HTR-8/SVneo (cell line): Measurements from ENCODE around the gene OR2V2.
"Not testable (repeated sequence)": the region's sequence is repeated elsewhere in the genome, so short reads cannot be mapped to it uniquely, and the experiment has no call there.

Experiments used
- DNase-seq: peaks from one replicate; pipeline ENCODE4 v3.0.0; 2011; ENCODE audit warnings: low spot score, mixed read lengths; ENCODE audit not compliant: insufficient read length
- FAIRE-seq: peaks from 2 replicates; lab custom pipeline; 2011; peaks lifted over from hg19 to GRCh38; lab: Jason Lieb, UNC

OR2V2 gene, protein sequence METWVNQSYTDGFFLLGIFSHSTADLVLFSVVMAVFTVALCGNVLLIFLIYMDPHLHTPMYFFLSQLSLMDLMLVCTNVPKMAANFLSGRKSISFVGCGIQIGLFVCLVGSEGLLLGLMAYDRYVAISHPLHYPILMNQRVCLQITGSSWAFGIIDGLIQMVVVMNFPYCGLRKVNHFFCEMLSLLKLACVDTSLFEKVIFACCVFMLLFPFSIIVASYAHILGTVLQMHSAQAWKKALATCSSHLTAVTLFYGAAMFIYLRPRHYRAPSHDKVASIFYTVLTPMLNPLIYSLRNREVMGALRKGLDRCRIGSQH

DNA sequence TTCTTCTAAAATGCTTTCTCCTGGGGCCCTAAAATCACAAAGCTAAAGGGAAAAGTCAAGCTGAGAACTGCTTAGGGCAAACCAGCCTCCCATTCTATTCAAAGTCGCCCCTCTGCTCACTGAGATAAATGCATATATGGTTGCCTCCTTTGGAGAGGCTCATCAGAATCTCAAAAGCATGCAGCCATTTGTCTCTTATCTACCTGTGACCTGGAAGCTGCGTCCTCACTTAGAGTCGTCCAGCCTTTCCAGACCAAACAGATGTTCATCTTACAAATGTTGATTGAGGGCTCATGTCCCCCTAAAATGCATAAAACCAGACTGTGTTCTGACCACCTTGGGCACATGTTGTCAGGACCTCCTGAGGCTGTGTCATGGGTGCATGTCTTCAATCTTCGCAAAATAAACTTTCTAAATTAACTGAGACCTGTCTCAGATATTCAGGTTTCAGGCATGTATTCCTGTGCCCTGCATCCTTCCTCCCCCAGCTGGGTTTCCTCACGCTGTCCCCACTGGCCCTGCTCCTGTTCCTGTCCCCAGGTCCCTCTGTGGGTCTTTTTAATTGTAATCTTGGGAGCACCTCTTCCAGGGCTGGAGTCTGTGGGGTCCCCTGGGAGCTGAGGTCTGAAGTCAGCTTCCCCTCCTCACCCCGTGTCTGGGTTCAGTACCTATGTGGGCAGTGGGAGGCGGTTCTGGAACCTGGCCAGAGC lies at the start of gene OR2V2:
Gene OR2V2 (plus strand): TSS at position 660 of the 710 bp plus-strand sequence. CDS start 7,357 bp downstream, outside the sequence.
- FAIRE-seq, DNase-seq: not testable (repeated sequence)

DNA sequence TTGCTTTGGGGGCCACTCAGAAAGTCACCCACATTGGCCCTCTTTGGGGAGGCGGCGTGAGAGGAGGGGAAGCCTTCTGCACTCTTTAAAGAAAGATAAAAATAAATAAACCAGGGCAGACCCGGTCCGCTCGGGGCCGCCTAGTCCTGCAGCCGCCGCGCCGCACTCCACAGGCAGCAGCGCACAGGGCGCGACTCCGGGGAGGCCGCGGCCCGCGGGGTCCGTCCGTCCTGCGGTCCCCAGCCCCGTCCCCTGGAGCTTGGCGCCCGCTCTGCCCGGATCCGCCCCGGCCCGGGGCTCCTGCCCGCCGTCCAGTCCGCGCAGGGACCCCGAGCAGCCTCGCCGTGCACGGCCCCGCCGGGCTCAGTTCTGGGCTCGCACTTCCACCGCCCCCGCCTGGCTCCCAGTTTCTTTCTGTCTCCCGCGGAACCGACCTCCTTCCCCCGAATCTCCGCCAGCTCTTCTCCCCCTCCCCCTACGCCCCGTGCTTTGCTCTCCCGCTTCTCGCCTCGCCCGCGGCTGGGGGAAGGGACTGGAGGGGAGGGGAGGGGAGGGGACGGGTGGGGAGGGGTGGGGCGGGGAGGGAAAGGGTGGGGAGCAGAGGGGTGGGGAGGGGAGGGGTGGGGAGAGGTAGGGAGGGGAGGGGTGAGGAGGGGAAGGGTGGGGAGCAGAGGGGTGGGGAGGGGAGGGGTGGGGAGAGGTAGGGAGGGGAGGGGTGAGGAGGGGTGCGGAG lies 49.5 kb upstream of the OR2V2 start:
- not testable (repeated sequence) for DNase-seq, FAIRE-seq

DNA sequence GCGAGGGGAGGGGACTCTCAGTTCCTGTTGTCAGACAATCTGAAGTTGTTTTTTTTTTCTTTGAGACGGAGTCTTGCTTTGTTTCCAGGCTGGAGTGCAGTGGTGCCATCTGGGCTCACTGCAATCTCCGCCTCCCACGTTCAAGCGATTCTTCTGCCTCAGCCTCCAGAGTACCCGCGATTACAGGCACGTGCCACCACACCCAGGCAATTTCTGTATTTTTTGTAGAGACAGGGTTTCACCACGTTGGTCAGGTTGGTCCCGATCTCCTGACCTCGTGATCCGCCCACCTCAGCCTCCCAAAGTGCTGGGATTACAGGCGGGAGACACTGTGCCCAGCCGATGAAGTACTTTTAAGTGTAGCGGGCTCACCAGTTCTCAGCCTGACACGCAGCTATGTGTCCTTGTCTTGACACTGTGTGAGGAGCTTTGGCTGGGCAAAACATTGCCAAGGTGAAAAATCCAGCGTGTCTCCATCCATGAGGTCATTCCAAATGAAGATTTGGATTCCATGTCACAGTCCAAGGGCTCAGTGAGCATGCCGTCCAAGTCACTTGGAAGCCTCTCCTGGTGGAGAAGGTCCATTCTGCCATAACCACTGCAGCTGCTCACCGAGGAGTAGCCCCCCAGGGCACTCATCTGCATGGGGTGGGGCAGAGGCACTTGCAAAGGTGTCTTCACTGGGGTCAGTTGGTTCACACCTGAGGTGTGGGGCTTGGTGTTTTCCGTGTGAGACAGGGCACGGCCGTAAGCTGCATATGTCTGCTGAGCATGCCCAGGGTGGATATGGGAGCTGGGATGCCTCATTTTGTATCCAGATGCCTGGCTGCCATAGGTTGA lies 48.4 kb upstream of the OR2V2 start:
- DNase-seq (no peak), FAIRE-seq (no peak)

DNA sequence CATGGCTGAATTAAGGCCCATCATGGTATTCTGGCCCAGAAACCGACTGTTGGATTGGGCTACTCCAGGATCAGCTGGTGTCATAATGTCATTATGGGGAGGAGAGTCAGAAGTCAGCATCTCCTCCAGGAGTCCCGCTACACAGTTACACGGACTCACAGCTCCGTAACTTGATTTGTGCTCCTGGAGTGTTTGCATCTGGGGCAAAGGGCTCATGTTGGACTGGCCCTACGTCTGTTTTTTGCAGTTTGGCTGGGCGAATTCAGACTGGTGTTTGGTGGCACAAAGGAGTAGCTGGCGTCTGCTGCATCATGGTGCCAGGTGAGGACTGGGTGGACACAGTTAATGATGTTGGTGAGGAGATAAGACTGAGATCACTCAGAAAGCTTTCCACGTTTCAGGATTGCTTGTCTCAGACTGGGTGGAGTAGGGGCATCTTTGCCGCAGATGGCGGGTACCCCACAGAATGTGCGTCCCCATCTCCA lies 47.7 kb upstream of the OR2V2 start:
- FAIRE-seq (no peak), DNase-seq (no peak)

DNA sequence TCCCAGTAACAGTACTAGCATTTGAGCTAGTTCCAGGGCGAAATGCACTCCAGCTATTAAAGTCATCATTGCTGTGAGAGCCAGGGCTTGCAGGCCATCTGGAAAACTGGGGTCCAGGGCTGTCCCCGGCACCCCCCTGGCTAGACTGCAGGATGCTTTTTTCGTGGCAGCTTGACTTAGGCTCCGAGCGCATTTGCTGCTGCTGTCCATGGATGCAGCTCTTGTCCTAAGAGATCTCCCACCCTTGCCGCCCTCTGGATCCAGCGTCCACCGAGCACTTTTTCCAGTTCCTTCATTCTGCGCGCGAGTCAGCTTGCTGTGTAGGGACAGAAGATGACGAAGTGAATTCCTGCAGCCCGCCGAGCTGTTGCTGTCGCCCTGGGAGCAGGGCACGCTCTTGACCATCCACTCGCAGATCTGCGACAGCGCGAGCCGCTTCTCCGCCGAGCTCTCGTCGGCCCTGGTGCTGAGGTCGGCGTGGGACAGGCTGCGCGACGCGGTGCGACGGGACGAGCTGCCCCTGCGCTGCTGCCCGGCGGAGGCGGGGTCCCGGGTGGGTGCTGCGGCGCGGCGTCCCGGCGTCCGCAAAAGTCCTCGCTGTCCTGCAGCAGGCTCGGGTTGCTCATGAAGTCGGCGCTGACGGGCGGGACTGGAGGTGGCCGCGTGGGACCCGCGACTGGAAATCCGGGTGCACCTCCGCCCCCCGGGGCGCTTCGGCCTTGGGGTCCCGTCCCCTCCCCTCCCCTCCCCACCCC lies 47.1 kb upstream of the OR2V2 start:
- FAIRE-seq: no peak

DNA sequence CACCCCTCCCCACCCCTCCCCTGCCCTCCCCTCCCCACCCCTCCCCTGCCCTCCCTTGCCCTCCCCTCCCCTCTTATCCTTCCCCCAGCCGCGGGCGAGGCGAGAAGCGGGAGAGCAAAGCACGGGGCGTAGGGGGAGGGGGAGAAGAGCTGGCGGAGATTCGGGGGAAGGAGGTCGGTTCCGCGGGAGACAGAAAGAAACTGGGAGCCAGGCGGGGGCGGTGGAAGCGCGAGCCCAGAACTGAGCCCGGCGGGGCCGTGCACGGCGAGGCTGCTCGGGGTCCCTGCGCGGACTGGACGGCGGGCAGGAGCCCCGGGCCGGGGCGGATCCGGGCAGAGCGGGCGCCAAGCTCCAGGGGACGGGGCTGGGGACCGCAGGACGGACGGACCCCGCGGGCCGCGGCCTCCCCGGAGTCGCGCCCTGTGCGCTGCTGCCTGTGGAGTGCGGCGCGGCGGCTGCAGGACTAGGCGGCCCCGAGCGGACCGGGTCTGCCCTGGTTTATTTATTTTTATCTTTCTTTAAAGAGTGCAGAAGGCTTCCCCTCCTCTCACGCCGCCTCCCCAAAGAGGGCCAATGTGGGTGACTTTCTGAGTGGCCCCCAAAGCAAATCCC lies 46.2 kb upstream of the OR2V2 start:
- not testable (repeated sequence) for DNase-seq, FAIRE-seq

More for the DNA sequence above, 47.1 kb upstream of the OR2V2 start:
- DNase-seq: no peak

DNA sequence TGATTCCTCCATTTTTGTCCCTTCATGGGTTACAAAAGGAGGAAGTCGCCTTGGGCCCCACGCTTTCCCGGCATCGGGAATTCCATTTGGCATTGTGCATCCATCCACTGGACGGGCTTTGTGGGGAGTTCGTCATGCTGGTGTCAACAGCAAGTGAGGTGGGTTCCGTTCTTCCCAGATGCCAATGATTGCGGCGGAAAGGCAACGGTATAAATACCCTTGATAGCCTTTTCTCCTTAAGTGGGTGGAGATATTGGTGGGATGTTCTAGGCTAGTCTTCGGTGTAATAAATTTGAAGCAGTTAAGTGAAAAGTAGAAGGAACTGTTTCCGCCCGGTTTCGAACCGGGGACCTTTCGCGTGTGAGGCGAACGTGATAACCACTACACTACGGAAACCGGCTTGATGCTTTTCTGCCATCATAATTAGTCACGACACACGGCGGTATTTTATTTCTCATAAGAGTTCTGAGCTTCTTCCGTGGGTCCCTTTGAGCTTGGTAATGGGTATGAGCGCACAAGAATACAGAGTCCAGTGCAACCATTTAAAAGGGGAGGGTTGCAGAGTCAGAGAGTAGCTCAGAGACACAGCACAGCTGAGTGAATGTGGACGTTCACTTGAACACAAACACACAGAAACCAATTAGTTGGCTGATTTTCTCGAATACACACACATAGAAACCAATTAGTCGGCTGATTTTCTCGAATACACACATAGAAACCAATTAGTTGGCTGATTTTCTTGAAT lies 45.3 kb upstream of the OR2V2 start:
- not testable (repeated sequence) for FAIRE-seq, DNase-seq

DNA sequence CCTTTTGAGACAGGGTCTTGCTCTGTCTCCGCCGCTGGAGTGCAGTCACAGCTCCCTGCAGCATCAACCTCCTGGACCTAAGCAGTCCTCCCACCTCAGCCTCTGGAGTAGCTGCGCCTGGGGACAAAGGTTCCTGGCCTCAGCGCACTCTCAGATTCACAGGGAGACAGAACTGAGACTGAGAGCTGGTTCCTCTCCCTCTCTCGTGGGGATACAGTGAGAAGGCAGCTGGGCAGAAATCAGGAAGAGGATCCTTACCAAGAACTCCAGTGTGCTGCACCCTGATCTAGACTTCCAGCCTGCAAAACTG lies 43.2 kb upstream of the OR2V2 start:
- not testable (repeated sequence) for DNase-seq
- peak; percentile 51 for FAIRE-seq

DNA sequence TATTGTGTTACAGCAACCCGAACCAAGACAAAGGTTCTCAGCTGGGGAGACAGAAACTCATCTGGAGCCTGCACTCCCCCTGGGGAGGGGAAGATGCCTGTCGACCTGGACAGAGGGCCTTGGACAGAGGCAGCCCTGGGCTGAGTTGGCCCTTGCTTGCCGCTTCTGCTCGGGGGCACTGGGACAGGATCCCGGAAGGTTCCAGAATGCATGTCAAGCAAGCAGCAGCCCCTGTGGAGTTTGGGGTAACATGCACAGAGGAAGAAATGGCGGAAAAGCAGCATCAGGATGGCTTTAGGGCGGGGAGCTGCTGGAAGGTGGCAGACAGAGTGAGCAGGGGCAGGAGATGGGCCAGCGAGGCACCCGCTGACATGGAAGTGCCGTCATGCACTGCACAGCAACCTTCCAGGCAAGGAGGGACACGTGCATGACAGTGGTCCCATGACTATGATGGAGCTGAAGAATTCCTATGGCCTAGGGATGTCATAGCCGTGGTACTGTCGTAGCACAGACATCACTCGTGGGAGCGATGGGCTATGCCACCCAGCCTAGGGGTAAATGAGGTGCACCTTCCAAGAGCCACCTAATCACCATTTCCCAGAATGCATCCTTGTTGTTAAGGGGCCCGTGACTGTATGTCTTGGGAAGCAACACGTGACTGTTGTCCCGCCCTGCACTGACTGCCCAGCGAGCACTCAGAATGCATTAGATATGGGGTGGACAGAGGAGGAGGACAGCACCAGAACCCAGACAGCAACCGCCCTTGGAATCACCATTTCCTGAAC lies 42.6 kb upstream of the OR2V2 start:
- FAIRE-seq: peak; percentile 95
- DNase-seq: not testable (repeated sequence)

DNA sequence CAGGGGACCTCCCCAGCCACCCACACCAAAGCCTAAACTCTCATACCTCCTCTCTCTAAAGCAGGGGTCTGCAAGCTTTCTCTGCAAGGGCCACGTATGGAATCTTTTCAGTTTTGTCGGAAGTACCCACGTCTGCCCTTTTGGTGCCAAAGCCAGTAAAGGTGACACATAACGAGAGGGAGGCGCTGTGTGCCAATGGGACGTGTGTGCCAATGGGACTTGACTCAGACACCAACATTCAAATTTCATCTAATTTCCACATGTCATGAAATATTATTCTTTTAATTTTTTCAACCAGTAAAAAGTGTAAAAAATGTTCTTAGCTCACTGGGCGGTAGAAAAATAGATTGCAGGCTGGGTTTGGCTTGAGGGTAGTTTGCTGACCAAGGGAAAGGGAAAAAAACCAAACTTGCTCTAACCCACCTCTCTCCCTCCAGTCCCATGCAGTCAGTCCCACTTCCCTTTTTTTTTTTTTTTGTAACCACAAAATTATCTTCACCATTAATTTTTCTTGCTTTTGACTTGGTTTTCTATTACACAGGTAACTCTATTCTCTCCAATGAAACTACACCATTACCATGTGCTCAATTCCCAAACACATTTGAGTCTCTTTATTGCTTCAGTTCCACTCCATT lies 41.9 kb upstream of the OR2V2 start:
- DNase-seq (no peak), FAIRE-seq (no peak)

DNA sequence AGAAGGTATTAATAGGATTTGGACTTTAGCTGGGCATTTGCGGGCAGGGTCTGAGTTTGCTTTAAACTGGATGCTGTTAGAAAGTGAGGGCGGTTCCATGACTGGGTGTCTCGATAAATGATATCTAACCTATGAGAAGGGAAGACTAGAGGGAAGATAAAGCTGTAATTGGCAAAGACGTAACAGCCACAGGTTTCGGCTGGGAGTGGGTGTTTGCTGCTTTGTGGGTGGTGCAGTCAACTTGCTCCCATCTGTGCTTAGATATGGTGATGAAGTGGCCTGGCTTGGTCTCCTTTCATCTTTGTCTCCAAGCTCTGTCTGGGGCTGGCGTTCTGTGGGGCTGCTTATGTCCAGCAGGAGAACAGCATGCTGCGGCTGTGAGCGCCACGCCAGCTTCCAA lies 39.7 kb upstream of the OR2V2 start:
- FAIRE-seq: no peak
- DNase-seq: no peak

DNA sequence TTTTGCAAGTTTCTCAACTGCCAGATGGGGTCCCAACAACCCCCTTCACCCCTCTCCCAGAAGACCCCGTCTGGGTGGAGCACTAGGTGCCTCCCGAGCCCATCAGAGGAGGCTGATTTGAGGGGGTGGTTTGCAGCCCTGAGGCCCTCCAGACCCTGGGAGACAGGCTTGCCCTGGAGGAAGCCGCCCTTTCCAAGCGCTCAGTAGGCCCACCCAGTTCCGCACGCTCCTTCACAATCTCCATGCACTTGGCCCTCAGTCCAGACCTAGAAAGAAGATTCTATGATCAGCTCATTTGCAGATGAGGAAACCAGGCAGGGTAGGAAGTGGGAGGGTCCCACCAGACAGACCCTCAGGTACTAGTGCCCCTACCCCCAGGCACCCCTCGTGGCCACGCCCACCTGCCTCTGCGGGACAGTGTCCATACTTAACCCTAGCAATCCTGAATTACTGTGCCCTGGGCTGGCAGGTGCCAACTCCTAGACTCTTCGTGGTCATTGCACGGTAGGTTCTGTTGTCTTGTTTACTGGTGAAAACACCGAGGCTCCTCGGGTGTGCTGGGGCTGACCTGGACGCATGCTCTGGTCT lies 38.7 kb upstream of the OR2V2 start:
- no peak for DNase-seq
- no peak for FAIRE-seq

DNA sequence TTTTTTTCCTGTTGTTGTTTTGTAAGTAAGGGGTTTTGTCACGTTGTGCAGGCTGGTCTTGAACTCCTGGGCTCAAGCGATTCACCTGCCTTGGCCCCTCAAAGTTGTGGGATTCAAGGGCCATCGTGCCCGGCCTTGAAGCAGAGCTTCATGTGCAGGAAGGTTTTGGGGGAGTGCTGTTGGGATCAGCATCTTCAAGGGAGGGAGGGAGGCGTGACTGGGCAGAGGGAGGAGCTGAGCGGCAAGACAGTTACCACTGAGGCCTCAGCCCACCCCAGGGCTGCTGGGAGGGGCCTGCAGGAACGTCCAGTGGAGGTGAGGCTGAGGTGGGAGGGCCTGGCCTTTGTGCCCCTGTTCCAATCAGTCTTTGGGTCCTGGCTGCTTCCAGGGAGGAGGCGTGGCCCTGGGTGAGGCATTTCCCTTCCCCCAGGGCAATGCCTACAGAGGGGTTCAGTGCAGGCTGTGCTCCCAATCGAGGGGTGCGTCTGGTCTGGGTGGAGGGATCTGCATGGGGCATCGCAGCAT lies 37.8 kb upstream of the OR2V2 start:
- FAIRE-seq (no peak), DNase-seq (no peak)

DNA sequence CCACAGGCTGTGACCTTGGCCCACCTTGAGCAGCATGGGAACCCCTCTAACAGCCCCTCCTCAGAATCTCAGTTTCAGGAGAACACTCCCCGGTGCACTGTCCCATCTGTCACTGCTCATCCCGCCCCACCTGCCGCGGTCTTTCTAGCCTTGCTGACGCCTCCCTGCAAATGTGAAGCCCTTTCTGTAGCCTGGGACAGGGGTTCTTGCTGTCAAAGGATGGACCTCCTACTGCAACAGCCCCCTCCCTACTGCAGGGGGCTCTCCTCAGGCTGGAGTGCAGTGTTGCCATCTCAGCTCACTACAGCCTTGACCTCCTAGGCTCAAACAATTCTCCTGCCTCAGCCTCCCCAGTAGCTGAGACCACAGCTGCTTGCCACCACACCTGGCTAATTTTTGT lies 36.4 kb upstream of the OR2V2 start:
- FAIRE-seq (no peak), DNase-seq (no peak)

DNA sequence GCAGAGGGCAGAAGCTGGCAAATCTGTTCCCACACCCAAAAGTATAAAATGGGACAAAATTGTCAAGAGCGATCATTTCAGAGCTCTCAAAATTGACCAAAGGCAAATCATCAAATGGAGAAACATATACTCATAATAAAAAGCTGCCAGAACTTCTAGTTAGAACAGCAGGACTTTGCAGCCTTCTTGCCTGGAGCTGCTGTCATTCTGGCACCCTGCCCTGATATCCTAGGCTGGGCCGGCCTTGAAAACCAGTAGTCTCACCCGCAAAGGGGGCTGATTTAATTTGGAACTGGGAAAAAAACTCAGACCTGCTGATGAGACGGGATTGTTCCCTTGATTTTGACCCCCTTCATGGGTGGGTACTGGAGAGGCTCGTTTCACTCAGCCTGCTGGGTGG lies 34.9 kb upstream of the OR2V2 start:
- no peak for DNase-seq
- FAIRE-seq: no peak

DNA sequence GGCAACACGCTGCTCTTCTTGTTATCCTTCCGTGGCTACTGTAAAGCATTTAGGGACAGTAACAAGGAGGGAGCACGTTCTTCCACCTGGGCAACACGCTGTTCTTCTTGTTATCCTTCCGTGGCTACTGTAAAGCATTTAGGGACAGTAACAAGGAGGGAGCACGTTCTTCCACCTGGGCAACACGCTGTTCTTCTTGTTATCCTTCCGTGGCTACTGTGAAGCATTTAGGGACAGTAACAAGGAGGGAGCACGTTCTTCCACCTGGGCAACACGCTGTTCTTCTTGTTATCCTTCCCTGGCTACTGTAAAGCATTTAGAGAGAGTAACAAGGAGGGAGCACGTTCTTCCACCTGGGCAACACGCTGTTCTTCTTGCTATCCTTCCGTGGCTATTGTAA lies 33.8 kb upstream of the OR2V2 start:
- FAIRE-seq, DNase-seq: not testable (repeated sequence)
